Activated naive CD8-positive, alpha-beta T cell treated with anti-CD3 and anti-CD28 coated beads, Interleukin-2, amount 10 ng/mL, durations not matched to agents 7 days and 5 days (primary cell): Measurements from ENCODE around the gene MSRB3. TPM values are rescaled to one million over a fixed set of nuclear protein-coding genes. Genes with fewer than 3 reads are reported as not detected.
"Not testable (repeated sequence)": the region's sequence is repeated elsewhere in the genome, so short reads cannot be mapped to it uniquely, and the experiment has no call there.

Experiments used
- ATAC-seq: fragments of 150-1000 bp; cut with Tn5 transposase; one replicate; pipeline ENCODE4 v1.10.0; 2021; ENCODE audit warnings: low read depth, moderate library complexity
- POLR2A ChIA-PET: fragments of 350-600 bp; sonication (Branson Sonifier 250); formaldehyde crosslinking; loops from one replicate; lab custom pipeline; 2021; ENCODE audit warnings: antibody characterized with exemption; lab: Charles Lee
- DNase-seq: peaks from one replicate; pipeline ENCODE4 v3.0.0; 2021
- H3K27ac Mint-ChIP-seq: one replicate; pipeline ENCODE4 v1.8.0; 2022; ENCODE audit warnings: mild to moderate bottlenecking, mixed read lengths
- H3K27me3 Mint-ChIP-seq: one replicate; pipeline ENCODE4 v1.8.0; 2022; ENCODE audit warnings: mild to moderate bottlenecking, moderate library complexity, mixed read lengths
- H3K36me3 Mint-ChIP-seq: one replicate; pipeline ENCODE4 v1.8.0; 2021; ENCODE audit warnings: mild to moderate bottlenecking, mixed read lengths
- H3K4me1 Mint-ChIP-seq: one replicate; pipeline ENCODE4 v1.8.0; 2021; ENCODE audit warnings: mixed read lengths
- H3K4me3 Mint-ChIP-seq: one replicate; pipeline ENCODE4 v1.8.0; 2022; ENCODE audit warnings: mild to moderate bottlenecking, moderate library complexity, mixed read lengths
- H3K9me3 Mint-ChIP-seq: one replicate; pipeline ENCODE4 v1.8.0; 2021; ENCODE audit warnings: mixed read lengths
- total RNA-seq, 2 experiments: library from RNA; stranded (reverse); gene quantifications; one replicate each; pipeline ENCODE4 v1.2.3, GENCODE V29; 2021

The MSRB3 gene
- total RNA-seq, 2 experiments from 2014 or later = not detected

- POLR2A ChIA-PET = no interaction called here
Measured at GRCh38 chr12:65300679-65301349, 22.3 kb downstream of the MSRB3 start.

GRCh38 chr12:65302891-65303290 is 24.4 kb downstream of the MSRB3 start:
- ATAC-seq = no peak
- H3K9me3 Mint-ChIP-seq = no peaks in the 10 kb centered on the region
- DNase-seq = no peak
- POLR2A ChIA-PET = no interaction called here
- H3K4me3 Mint-ChIP-seq = no peak overlapping the region
- H3K4me1 Mint-ChIP-seq = no peaks in the 10 kb centered on the region
- H3K36me3 Mint-ChIP-seq = no peaks in the 10 kb centered on the region
- H3K27ac Mint-ChIP-seq = no peak overlapping the region
- peaks cover 28% of the 10 kb centered on the region for H3K27me3 Mint-ChIP-seq

More at GRCh38 chr12:65300679-65301349, 22.3 kb downstream of the MSRB3 start:
- no peak for DNase-seq
- ATAC-seq = no peak
- Mint-ChIP-seq H3K4me3 (no peak overlapping the region), H3K36me3 (no peaks in the 10 kb centered on the region), H3K27ac (no peak overlapping the region), H3K27me3 (peaks cover 31% of the 10 kb centered on the region), H3K9me3 (no peaks in the 10 kb centered on the region), H3K4me1 (no peaks in the 10 kb centered on the region)

GRCh38 chr12:65305346-65305950 is 27.0 kb downstream of the MSRB3 start:
- Mint-ChIP-seq H3K27me3 (peaks cover 19% of the 10 kb centered on the region), H3K27ac (no peak overlapping the region), H3K9me3 (no peaks in the 10 kb centered on the region), H3K36me3 (no peaks in the 10 kb centered on the region), H3K4me3 (no peak overlapping the region), H3K4me1 (no peaks in the 10 kb centered on the region)
- no peak for ATAC-seq
- DNase-seq = no peak
- POLR2A ChIA-PET = no interaction called here

GRCh38 chr12:65306366-65307168 is 28.1 kb downstream of the MSRB3 start:
- POLR2A ChIA-PET = no interaction called here
- no peak overlapping the region for H3K4me3 Mint-ChIP-seq
- H3K27ac Mint-ChIP-seq = no peak overlapping the region
- DNase-seq = no peak
- peaks cover 14% of the 10 kb centered on the region for H3K27me3 Mint-ChIP-seq
- no peak for ATAC-seq
- no peaks in the 10 kb centered on the region for H3K4me1 Mint-ChIP-seq
- no peaks in the 10 kb centered on the region for H3K36me3 Mint-ChIP-seq
- no peaks in the 10 kb centered on the region for H3K9me3 Mint-ChIP-seq

GRCh38 chr12:65307169-65307501 is 28.7 kb downstream of the MSRB3 start:
- Mint-ChIP-seq H3K27ac (no peak overlapping the region), H3K4me3 (no peak overlapping the region), H3K36me3 (no peaks in the 10 kb centered on the region), H3K27me3 (peaks cover 15% of the 10 kb centered on the region), H3K4me1 (no peaks in the 10 kb centered on the region), H3K9me3 (no peaks in the 10 kb centered on the region)
- POLR2A ChIA-PET = no interaction called here
- ATAC-seq = no peak
- no peak for DNase-seq

- H3K27me3 Mint-ChIP-seq = peaks cover 10% of the 10 kb centered on the region
- no peaks in the 10 kb centered on the region for H3K9me3 Mint-ChIP-seq
- no peak overlapping the region for H3K27ac Mint-ChIP-seq
- H3K36me3 Mint-ChIP-seq = no peaks in the 10 kb centered on the region
- no peaks in the 10 kb centered on the region for H3K4me1 Mint-ChIP-seq
- ATAC-seq (no peak), DNase-seq (no peak)
- POLR2A ChIA-PET = no interaction called here
- no peak overlapping the region for H3K4me3 Mint-ChIP-seq
Measured at GRCh38 chr12:65308006-65308405, 29.5 kb downstream of the MSRB3 start.

- ATAC-seq = no peak
- Mint-ChIP-seq H3K9me3 (no peaks in the 10 kb centered on the region), H3K36me3 (no peaks in the 10 kb centered on the region), H3K27ac (no peak overlapping the region), H3K4me1 (no peaks in the 10 kb centered on the region), H3K4me3 (no peak overlapping the region), H3K27me3 (peaks cover 9% of the 10 kb centered on the region)
- DNase-seq = no peak
- POLR2A ChIA-PET = no interaction called here
Measured at GRCh38 chr12:65308601-65309071, 30.2 kb downstream of the MSRB3 start.

- Mint-ChIP-seq H3K9me3 (no peaks in the 10 kb centered on the region), H3K4me3 (no peak overlapping the region), H3K27me3 (peaks cover 3% of the 10 kb centered on the region), H3K27ac (no peak overlapping the region), H3K4me1 (no peaks in the 10 kb centered on the region), H3K36me3 (no peaks in the 10 kb centered on the region)
- DNase-seq = no peak
- ATAC-seq = no peak
- POLR2A ChIA-PET = no interaction called here
Measured at GRCh38 chr12:65311260-65311659, 32.8 kb downstream of the MSRB3 start.

- no peak for ATAC-seq
- H3K9me3 Mint-ChIP-seq = no peaks in the 10 kb centered on the region
- POLR2A ChIA-PET = no interaction called here
- peaks cover 7% of the 10 kb centered on the region for H3K27me3 Mint-ChIP-seq
- DNase-seq = no peak
- H3K4me1 Mint-ChIP-seq = no peaks in the 10 kb centered on the region
- H3K36me3 Mint-ChIP-seq = no peaks in the 10 kb centered on the region
- H3K27ac Mint-ChIP-seq = no peak overlapping the region
- no peak overlapping the region for H3K4me3 Mint-ChIP-seq
Measured at GRCh38 chr12:65313719-65314317, 35.3 kb downstream of the MSRB3 start.

GRCh38 chr12:65315238-65315637 is 36.8 kb downstream of the MSRB3 start:
- ATAC-seq, DNase-seq, H3K27ac Mint-ChIP-seq, H3K4me3 Mint-ChIP-seq, POLR2A ChIA-PET, H3K9me3 Mint-ChIP-seq, H3K27me3 Mint-ChIP-seq, H3K4me1 Mint-ChIP-seq, H3K36me3 Mint-ChIP-seq: not testable (repeated sequence)

GRCh38 chr12:65318186-65318685 is 39.8 kb downstream of the MSRB3 start:
- Mint-ChIP-seq H3K4me3 (no peak overlapping the region), H3K4me1 (no peaks in the 10 kb centered on the region), H3K36me3 (no peaks in the 10 kb centered on the region), H3K27me3 (peaks cover 14% of the 10 kb centered on the region), H3K9me3 (no peaks in the 10 kb centered on the region), H3K27ac (no peak overlapping the region)
- DNase-seq = no peak
- no peak for ATAC-seq
- POLR2A ChIA-PET = no interaction called here

- POLR2A ChIA-PET = no interaction called here
- Mint-ChIP-seq H3K27me3 (peaks cover 14% of the 10 kb centered on the region), H3K27ac (no peak overlapping the region), H3K4me1 (no peaks in the 10 kb centered on the region), H3K9me3 (no peaks in the 10 kb centered on the region), H3K4me3 (no peak overlapping the region), H3K36me3 (no peaks in the 10 kb centered on the region)
- ATAC-seq = no peak
- DNase-seq = no peak
Measured at GRCh38 chr12:65319688-65320200, 41.3 kb downstream of the MSRB3 start.

GRCh38 chr12:65323070-65323469 is 44.6 kb downstream of the MSRB3 start:
- POLR2A ChIA-PET = no interaction called here
- no peaks in the 10 kb centered on the region for H3K4me1 Mint-ChIP-seq
- H3K9me3 Mint-ChIP-seq = no peaks in the 10 kb centered on the region
- peaks cover 15% of the 10 kb centered on the region for H3K27me3 Mint-ChIP-seq
- ATAC-seq (no peak), DNase-seq (no peak)
- no peak overlapping the region for H3K4me3 Mint-ChIP-seq
- H3K27ac Mint-ChIP-seq = no peak overlapping the region
- H3K36me3 Mint-ChIP-seq = no peaks in the 10 kb centered on the region
